Skeletal muscle satellite cell (primary cell): ENCODE data around the gene TRIM36.

Experiments
- H3K27me3 ChIP-seq: 2 replicates; pipeline ENCODE4 v1.7.0; 2013; ENCODE audit warnings: low read length; ENCODE audit not compliant: control insufficient read depth, insufficient read depth
- H3K36me3 ChIP-seq: 2 replicates; pipeline ENCODE4 v1.7.0; 2013; ENCODE audit warnings: mild to moderate bottlenecking, control low read depth, low read length; ENCODE audit not compliant: insufficient read depth
- H3K4me1 ChIP-seq: 2 replicates; pipeline ENCODE4 v1.7.0; 2013; ENCODE audit warnings: low read length; ENCODE audit not compliant: control insufficient read depth, insufficient read depth
- H3K4me2 ChIP-seq: 2 replicates; pipeline ENCODE4 v1.7.0; 2013; ENCODE audit warnings: mild to moderate bottlenecking, low read length
- H3K4me3 ChIP-seq: 2 replicates; pipeline ENCODE4 v1.7.0; 2013; ENCODE audit warnings: low read length
- H3K9ac ChIP-seq: 2 replicates; pipeline ENCODE4 v1.7.0; 2013; ENCODE audit warnings: mild to moderate bottlenecking, low read depth, low read length, moderate library complexity
- H3K9me3 ChIP-seq: replicated peaks from 2 replicates; pipeline ENCODE4 v1.7.0; 2013; ENCODE audit warnings: mild to moderate bottlenecking, control low read depth, low read length

TRIM36 gene

GRCh38 chr5:115186794-115187193, 17.1 kb upstream of the TRIM36 start:
- H3K36me3 ChIP-seq: no peaks in the 10 kb centered on the region
- H3K4me3 ChIP-seq: no peak overlapping the region
- no peaks in the 10 kb centered on the region for H3K9me3 ChIP-seq
- H3K27me3 ChIP-seq: peaks cover 8% of the 10 kb centered on the region
- H3K4me2 ChIP-seq: no peak overlapping the region
- H3K9ac ChIP-seq: no peak overlapping the region
- H3K4me1 ChIP-seq: peaks cover 3% of the 10 kb centered on the region

DNA sequence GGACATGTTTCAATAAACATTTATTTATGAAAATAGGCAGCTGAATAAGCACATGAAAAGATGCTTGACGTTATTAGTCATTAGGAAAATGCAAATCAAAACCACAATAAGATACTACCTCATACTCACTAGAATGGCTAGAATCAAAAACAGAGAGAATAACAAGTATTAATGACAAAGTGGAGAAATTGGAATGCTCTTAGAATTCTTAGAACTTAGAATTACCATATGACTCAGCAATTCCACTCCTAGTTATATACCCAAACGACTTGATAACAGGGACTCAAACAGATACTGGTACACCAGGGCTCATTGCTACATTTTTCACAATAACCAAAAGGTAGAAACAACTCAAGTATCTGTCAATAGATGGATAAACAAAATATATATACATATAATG, 15.1 kb upstream of the TRIM36 start:
- Histone ChIP-seq H3K4me2 (no peak overlapping the region), H3K9me3 (no peaks in the 10 kb centered on the region), H3K27me3 (peaks cover 23% of the 10 kb centered on the region)

GRCh38 chr5:115181757-115182156, 12.0 kb upstream of the TRIM36 start:
- H3K27me3 ChIP-seq: peaks cover 35% of the 10 kb centered on the region

More for the DNA sequence above, 15.1 kb upstream of the TRIM36 start:
- Histone ChIP-seq H3K4me1 (peaks cover 4% of the 10 kb centered on the region), H3K4me3 (no peak overlapping the region), H3K9ac (no peak overlapping the region), H3K36me3 (no peaks in the 10 kb centered on the region)

GRCh38 chr5:115180165-115180709, 10.5 kb upstream of the TRIM36 start:
- Histone ChIP-seq H3K4me1 (peaks cover 6% of the 10 kb centered on the region), H3K27me3 (peaks cover 37% of the 10 kb centered on the region), H3K4me2 (peak overlapping the region; percentile 96), H3K9me3 (no peaks in the 10 kb centered on the region), H3K36me3 (no peaks in the 10 kb centered on the region), H3K9ac (peak overlapping the region; percentile 70), H3K4me3 (peak overlapping the region; percentile 81)

More at GRCh38 chr5:115181757-115182156, 12.0 kb upstream of the TRIM36 start:
- peaks cover 9% of the 10 kb centered on the region for H3K4me1 ChIP-seq
- H3K4me3 ChIP-seq: no peak overlapping the region
- no peak overlapping the region for H3K9ac ChIP-seq
- no peak overlapping the region for H3K4me2 ChIP-seq
- H3K36me3 ChIP-seq: no peaks in the 10 kb centered on the region
- no peaks in the 10 kb centered on the region for H3K9me3 ChIP-seq

DNA sequence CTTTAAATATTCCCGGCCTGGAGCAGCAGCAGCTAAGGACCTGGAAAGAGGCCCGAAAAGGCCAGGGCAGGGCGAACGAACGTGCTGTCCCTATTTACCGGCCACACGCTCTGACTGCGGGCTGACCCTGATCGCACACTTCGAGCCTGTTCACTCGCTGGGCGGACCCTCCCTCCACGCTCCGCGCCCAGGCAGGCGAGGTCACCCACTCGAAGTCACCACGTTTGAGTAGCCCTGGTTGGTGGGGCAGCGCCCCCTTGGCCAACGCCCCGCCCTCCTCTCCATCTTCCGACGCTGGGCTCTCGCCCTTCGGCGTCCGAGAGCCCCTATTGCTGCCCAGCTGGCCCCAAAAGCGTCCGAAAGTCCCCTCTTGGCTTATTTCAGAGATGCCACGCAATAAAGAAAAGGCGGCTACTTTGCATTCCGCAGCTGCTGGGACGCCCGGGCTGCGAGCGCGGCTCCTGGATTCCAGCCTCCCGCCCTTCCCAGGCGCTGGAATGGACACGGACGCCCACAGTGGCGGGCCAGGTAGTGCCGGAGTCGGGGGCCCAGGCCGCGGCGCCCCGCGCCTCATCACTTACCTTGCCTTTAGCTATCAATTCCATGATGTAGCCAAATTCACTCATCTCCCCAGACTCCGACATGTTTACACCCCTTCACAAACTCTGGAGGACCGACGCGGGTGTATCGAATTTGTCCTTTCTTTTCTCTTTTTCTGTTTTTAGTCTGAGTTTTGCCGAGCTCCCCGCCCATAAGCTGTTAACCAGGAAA, 9.9 kb upstream of the TRIM36 start:
- H3K9ac ChIP-seq: peak overlapping the region; percentile 70
- peaks cover 6% of the 10 kb centered on the region for H3K4me1 ChIP-seq
- peaks cover 37% of the 10 kb centered on the region for H3K27me3 ChIP-seq
- peak overlapping the region; percentile 81 for H3K4me3 ChIP-seq
- no peaks in the 10 kb centered on the region for H3K36me3 ChIP-seq
- no peaks in the 10 kb centered on the region for H3K9me3 ChIP-seq
- peak overlapping the region; percentile 96 for H3K4me2 ChIP-seq

DNA sequence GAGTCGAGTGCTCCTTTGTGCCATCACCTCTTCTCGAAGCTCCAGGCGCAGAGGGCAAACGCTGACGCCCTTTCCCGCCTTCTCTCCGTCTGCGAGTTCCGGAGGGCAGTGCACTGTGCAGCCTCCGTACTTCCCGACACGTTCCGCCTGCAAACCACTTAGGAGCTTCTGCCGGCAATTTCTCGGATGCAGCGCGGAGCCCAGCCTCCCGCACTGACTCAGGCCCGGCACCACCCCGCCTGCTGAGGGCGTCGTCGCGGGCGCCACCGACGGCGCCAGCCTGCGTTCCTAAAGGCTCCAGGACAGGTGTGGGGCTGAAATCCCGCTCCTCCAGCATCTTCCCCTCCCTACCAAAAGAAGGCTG, 9.3 kb upstream of the TRIM36 start:
- H3K4me3 ChIP-seq: no peak overlapping the region
- peaks cover 6% of the 10 kb centered on the region for H3K4me1 ChIP-seq
- H3K27me3 ChIP-seq: peaks cover 37% of the 10 kb centered on the region
- no peaks in the 10 kb centered on the region for H3K36me3 ChIP-seq
- H3K9ac ChIP-seq: no peak overlapping the region
- H3K9me3 ChIP-seq: no peaks in the 10 kb centered on the region
- H3K4me2 ChIP-seq: peak overlapping the region; percentile 96

DNA sequence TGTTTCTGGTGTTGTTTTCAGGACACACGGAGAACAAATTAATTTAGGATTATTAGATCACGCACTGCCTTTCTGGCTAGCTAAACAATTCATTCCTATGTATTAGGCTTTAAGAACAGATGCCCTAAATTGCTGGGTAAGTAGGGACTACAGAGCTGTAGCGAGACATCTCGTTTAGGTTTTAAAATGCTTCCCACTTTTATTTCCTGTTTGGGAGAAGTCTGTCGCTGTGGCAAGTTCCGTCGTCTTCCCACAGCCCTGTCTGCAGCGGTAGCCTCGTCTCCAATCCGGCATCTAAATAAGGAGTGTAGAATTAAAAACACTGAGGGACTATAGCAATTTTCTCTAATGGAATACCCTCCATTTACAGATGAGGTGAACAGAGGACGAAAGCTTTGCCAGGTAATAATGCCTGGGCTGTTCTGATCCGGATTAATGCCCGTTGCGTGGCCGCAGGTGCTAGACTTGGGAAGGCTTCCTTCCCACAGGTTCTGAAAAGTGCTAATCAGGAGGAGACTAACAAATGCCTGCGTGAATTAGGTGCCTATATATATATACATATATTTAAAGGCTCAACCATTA, 1.3 kb upstream of the TRIM36 start:
- Histone ChIP-seq H3K36me3 (no peaks in the 10 kb centered on the region), H3K4me2 (peak overlapping the region; percentile 100), H3K9me3 (no peaks in the 10 kb centered on the region), H3K4me3 (peak overlapping the region; percentile 99), H3K9ac (no peak overlapping the region), H3K4me1 (peaks cover 5% of the 10 kb centered on the region), H3K27me3 (peaks cover 15% of the 10 kb centered on the region)

- Histone ChIP-seq H3K36me3 (no peaks in the 10 kb centered on the region), H3K9me3 (no peaks in the 10 kb centered on the region), H3K4me2 (peak overlapping the region; percentile 100), H3K4me3 (peak overlapping the region; percentile 99), H3K27me3 (peaks cover 15% of the 10 kb centered on the region), H3K9ac (peak overlapping the region; percentile 39), H3K4me1 (peaks cover 5% of the 10 kb centered on the region)
Measured at GRCh38 chr5:115170134-115170928, 623 bp upstream of the TRIM36 start.

DNA sequence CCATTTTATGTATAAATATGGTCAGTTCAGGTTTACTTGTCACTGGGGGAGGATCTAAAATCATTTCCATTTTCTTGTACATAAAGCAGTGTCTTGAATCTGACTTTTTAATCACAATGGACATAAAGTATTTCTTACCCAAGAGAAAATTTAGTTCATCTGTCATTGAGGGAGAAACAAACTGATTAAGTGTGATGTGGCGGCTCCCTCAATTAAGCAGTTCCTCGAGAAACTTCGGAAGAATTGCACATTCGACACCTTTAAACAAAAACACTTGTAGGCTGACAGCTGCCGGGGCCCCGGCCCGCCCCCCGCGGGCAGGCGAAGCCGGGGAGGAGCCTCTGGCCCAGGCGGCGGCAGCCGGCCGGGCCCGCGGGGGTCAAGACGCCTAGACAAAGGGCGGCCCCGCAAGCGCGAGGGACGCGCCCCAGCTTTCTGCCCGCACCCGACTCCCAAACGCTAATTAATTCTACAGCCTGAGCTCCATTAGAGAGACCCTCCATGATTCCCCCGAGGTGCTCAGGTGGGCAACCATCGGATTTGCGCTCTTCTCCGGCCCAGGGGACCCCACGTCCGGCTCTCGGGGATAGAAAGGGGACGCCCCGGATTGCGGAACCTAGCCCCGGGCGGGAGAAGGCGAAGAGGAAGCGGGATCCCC, 750 bp downstream of the TRIM36 start:
- peak overlapping the region; percentile 100 for H3K4me2 ChIP-seq
- H3K4me3 ChIP-seq: peak overlapping the region; percentile 99
- no peaks in the 10 kb centered on the region for H3K9me3 ChIP-seq
- no peaks in the 10 kb centered on the region for H3K36me3 ChIP-seq
- peaks cover 15% of the 10 kb centered on the region for H3K27me3 ChIP-seq
- peaks cover 5% of the 10 kb centered on the region for H3K4me1 ChIP-seq
- peak overlapping the region; percentile 83 for H3K9ac ChIP-seq

- Histone ChIP-seq H3K9me3 (no peaks in the 10 kb centered on the region), H3K4me2 (no peak overlapping the region), H3K27me3 (peaks cover 8% of the 10 kb centered on the region), H3K4me3 (no peak overlapping the region), H3K4me1 (peaks cover 5% of the 10 kb centered on the region), H3K36me3 (no peaks in the 10 kb centered on the region), H3K9ac (no peak overlapping the region)
Measured at GRCh38 chr5:115166744-115167393, 2.8 kb downstream of the TRIM36 start.
